GM06990 (cell line): Measurements from ENCODE around the gene DSE.

Experiments used
- DNase-seq: peaks from one replicate; pipeline ENCODE4 v3.0.0-alpha.2; 2011; ENCODE audit not compliant: insufficient read length; ENCODE audit errors: extremely low read depth
- H3K27me3 ChIP-seq: replicated peaks from 2 replicates; pipeline ENCODE4 v1.6.0; 2011; ENCODE audit warnings: low read length; ENCODE audit not compliant: control insufficient read depth, insufficient read depth
- H3K36me3 ChIP-seq: 2 replicates; pipeline ENCODE4 v1.5.1; 2011; ENCODE audit warnings: low read length; ENCODE audit not compliant: control insufficient read depth, insufficient read depth
- H3K4me3 ChIP-seq: replicated peaks from 2 replicates; pipeline ENCODE4 v1.5.1; 2011; ENCODE audit warnings: low read depth, mild to moderate bottlenecking, control low read depth, low read length
- CTCF ChIP-seq: IDR thresholded peaks from 2 replicates; pipeline ENCODE4 v1.5.1; 2011; ENCODE audit warnings: low read length, control low read depth, mild to moderate bottlenecking, inconsistent platforms; ENCODE audit not compliant: insufficient read depth, poor library complexity, severe bottlenecking

The DSE gene

GRCh38 chr6:116376149-116376548, 5.4 kb downstream of the DSE start:
- Histone ChIP-seq H3K4me3 (no peak overlapping the region), H3K27me3 (no peaks in the 10 kb centered on the region), H3K36me3 (no peaks in the 10 kb centered on the region)
- TF ChIP-seq CTCF, result no peak
- no peak for DNase-seq

- no peak for TF ChIP-seq CTCF
- no peak overlapping the region for H3K4me3 ChIP-seq
- no peaks in the 10 kb centered on the region; the same call in 1 of the 2 replicates for H3K36me3 ChIP-seq
- DNase-seq, result no peak
- H3K27me3 ChIP-seq, result no peaks in the 10 kb centered on the region
Measured at GRCh38 chr6:116379764-116380163, 9.0 kb downstream of the DSE start.

DNA sequence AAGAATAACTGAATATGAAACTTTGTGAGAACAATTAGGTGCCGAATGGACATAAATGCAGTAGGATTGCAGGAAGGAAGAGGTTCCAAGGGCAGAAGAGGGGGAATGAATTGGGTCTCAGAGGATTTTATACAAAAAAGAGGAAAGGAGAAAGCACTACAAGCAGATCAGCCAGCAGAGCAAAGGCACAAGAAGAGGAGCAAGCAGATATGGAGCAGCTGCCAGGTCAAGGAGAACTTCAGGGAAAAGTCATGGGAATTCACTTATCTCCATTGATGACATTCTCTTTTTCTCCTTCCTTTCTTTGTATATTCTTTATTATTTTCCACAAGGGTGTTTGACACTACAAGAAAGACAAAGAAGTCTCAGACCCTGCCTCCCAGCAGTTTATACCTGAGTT, 9.6 kb downstream of the DSE start:
- no peaks in the 10 kb centered on the region; the same call in 1 of the 2 replicates for H3K36me3 ChIP-seq
- H3K4me3 ChIP-seq, result no peak overlapping the region
- H3K27me3 ChIP-seq, result no peaks in the 10 kb centered on the region
- no peak for DNase-seq
- TF ChIP-seq CTCF, result no peak

DNA sequence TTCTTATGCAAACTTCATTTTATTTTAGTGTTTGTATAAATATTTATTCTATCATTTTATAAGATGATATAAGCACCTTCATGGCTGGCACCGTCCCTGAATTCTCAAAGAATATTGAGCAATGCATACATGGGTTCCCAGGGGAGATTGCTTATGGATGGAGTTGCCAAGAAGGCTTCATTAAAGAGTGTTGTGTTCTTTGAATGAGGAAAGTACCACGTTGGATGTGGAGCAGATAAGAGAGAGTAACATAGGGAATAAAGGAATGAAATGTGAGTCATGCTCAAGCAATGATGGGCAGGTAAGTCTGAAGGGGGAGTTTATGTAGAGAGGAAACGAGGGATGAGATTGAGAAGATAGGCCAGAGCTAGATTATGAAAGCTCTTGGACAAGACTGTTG, 10.3 kb downstream of the DSE start:
- no peak for TF ChIP-seq CTCF
- Histone ChIP-seq H3K4me3 (no peak overlapping the region), H3K27me3 (no peaks in the 10 kb centered on the region), H3K36me3 (no peaks in the 10 kb centered on the region; the same call in 1 of the 2 replicates)
- DNase-seq, result no peak

GRCh38 chr6:116382587-116382986, 11.8 kb downstream of the DSE start:
- no peak for DNase-seq
- no peaks in the 10 kb centered on the region for H3K27me3 ChIP-seq
- no peak for TF ChIP-seq CTCF

More at GRCh38 chr6:116382587-116382986, 11.8 kb downstream of the DSE start:
- Histone ChIP-seq H3K4me3 (no peak overlapping the region), H3K36me3 (no peaks in the 10 kb centered on the region; the same call in 1 of the 2 replicates)
